GM18498 (cell line): ENCODE results near the gene DDX42.
"Not testable (repeated sequence)": the region's sequence is repeated elsewhere in the genome, so short reads cannot be mapped to it uniquely, and the experiment has no call there.

Source experiments
- ATAC-seq: cut with Tn5 transposase; IDR thresholded peaks from one replicate; pipeline ENCODE4 v1.9.1; 2021; ENCODE audit warnings: mild to moderate bottlenecking, moderate library complexity; ENCODE audit not compliant: unreplicated experiment

Gene DDX42

DNA sequence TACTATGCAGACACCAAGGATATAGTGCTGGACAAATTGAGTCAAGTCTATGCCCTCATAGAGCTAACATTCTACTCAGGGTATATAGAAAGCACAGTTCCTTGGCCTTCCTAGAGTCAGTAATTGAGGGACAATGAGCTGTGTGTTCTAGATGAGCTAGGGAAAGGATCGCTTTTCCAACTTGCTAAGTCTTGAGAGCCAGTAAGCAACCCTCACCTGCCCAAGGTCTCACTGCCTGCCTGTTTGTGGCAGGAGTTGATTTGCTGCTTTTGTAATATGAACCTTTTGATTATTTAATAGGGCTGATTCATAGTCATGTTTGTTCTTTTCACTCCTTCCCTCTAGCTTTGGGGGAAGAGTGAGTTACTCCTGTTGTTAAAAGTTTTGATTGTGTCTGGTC is 6.5 kb downstream of the DDX42 start:
- no peak for ATAC-seq

DNA sequence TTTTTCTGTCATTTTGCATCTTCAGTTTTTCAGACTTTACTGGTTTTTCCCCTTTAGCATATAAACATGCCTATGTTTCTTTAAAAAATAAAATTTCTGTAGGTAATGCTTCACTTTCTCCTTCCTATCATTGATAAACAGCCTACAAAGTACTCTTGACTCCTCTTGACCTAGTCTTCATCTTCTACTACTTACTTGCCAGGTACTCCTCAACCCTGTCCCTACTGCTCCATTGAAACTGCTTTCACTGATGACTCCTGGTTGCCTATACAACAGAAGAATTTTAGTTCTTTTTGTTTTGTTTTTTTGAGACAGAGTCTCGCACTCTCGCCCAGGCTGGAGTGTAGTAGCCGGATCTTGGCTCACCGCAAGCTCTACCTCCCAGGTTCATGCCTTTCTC is 7.0 kb downstream of the DDX42 start:
- no peak for ATAC-seq

DNA sequence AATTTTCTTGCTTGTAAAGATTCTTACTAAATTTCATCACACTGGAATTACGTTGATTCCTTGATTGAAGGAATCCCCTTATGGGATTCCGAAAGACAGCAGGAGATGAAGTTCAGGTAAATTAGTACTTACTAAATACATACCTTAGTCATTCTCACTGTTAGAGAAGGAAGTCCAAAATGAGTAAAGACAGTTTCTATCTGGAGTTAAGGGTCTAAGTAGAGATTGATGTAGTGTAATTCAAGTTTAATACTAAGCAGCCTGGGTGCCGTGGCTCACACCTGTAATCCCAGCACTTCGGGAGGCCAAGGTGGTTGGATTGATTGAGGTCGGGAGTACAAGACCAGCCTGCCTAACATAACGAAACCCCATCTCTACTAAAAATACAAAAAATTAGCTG is 9.6 kb downstream of the DDX42 start:
- ATAC-seq = no peak

DNA sequence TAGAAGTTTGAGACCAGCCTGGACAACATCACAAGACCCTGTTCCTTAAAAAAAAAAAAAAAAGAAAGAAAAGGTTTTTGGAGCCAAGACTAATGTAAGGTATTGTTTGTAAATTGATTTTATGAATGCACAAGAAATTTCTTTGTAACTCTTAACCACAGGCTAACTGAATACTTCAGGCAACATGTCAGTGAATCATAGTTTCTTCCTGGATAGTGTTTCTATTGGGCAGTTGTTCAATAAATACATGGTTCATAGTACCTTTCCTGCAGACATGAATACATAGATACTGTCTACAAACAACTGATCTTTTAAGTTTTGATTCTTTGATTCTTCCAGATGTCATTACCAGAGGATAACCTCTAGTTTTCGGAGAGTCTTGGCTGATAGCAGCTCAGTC is 11.6 kb downstream of the DDX42 start:
- ATAC-seq = no peak

DNA sequence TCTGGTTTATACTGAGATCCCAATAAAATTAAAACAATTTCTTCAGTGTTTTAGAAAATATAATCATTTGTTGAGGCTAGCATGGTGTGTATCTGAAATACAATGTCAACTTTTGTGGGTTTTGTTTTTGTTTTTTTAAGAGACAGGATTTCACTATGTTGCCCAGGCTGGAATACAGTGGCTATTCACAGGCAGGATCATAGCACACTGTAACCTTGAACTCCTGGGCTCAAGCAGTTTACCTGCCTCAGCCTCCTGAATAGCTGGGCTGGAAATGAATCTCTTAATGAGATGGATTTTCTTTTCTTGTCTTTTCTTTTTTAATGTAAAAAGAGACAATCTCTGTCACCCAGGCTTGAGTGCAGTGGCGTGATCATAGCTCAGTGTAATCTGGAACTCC is 12.1 kb downstream of the DDX42 start:
- no peak for ATAC-seq

DNA sequence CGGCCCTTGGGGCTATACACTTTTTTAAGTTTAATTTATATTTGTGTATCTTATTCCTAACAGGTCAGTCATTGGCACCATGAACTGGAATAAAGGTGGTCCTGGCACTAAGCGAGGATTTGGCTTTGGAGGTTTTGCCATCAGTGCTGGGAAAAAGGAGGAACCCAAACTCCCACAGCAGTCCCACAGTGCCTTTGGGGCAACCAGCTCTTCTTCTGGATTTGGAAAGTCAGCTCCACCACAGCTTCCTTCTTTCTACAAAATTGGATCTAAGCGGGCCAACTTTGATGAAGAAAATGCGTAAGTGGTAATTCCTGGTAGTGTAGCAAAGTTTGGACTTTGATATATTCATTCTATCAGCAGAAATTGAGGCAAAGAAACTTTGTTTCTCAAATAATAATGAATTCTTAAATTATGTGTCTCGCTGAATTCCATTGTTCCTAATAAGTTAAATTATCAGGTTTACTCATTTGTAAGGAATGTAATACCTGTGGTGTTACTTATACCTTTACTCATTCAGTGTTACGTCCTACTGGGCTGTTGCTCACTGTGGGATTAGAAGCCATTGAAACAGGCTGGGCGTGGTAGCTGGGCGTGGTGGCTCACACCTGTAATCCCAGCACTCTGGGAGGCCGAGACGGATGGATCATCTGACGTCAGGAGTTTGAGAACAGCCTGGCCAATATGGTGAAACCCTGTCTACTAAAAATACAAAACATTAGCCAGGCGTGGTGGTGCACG is 13.2 kb downstream of the DDX42 start:
- ATAC-seq = no peak

DNA sequence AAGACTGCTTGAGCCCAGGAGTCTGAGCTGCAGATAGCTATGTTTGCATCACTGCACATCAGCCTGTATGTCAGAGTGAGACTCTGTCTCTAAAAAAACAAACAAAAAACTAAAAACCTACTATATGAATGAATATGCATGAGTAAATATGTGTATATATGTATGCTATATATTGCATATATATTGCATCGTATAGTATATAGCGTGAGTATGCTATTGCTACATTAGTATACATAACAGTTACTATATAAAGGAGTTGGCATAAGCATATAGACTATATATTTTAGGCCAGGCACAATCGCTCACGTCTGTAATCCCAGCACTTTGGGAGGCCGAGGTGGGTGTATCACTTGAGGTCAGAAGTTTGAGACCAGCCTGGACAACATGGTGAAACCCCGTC is 16.1 kb downstream of the DDX42 start:
- no peak for ATAC-seq

DNA sequence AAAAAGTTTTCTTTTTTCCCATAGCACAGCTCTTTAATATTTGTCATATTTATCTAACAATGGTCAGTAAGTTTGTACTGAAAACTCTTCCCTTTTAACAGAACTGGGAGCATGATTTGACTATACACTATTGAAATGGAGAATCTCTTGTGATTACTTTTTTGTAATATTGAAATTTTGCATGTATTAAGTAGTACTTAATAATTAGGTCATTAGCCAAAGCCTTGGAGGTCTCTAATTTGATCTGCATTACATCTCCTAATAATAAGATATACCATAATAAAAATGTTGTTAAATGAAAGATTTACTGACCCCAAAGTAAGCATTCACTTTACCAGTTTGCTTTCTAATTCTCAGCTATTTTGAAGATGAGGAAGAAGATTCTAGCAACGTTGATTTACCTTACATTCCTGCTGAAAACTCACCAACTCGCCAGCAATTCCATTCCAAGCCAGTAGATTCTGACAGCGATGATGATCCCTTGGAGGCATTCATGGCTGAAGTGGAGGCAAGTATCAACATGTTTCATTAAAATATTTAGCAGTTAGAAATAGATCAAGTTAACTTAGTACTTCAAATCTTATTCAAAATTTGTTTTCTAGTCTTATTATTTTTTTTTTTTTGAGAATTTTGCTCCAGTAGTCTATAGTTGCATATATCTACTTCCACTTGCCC is 18.2 kb downstream of the DDX42 start:
- ATAC-seq = no peak

DNA sequence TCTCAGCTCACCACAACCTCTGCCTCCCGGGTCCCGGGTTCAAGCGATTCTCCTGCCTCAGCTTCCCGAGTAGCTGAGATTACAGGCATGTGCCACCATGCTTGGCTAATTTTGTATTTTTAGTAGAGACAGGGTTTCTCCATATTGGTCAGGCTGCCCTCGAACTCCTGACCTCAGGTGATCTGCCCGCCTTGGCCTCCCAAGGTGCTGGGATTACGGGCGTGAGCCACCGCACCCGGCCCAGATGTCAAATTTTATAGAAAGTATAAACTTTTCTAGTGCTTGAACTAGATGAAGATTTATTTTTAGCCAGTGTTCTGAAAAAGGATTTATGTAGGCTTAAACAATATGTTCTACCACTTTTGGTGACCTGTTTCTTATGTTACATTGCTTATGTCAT is 22.4 kb downstream of the DDX42 start:
- ATAC-seq = not testable (repeated sequence)

DNA sequence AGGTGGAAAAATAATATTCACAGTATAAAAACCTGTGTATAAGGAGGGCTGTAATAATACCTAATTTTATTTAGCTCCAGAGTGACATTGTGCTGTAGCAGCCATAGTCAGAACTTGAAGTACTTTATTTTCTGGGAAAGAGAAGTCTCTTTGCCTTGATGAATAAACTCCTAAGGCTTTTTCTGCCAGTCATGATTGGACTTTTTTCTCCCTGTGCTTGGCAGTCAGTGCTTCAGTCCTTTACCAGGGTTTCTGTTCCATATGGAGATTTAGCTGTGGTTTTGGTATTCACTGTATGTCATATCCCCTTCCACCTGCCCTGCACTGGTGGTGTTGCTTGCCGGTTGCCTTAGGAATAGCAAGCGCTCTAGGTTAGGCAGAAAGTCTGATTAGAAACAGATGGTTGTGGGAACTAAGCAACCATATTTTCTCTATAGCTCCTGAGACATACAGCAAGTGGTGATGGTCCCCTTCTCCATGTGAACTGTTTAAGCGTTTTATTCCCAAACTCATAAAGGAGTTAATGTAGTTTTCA is 24.7 kb downstream of the DDX42 start:
- ATAC-seq = no peak

DNA sequence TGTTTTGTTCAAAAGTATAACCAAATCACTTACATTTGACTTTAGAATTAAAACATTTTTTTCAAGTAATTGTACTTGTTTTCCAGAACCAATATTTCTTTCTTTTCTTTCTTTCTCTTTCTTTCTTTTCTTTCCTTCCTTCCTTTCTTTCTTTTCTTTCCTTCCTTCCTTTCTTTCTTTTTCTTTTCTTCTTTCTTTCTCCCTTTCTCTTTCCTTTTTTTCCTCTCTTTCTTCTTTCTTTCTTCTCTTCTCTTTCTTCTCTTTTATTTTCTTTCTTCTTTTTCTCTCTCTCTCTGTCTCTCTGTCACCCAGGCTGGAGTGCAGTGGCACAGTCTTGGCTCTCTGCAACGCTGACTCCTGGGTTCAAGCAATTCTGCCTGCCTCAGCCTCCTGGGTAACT is 26.8 kb downstream of the DDX42 start:
- no peak for ATAC-seq

DNA sequence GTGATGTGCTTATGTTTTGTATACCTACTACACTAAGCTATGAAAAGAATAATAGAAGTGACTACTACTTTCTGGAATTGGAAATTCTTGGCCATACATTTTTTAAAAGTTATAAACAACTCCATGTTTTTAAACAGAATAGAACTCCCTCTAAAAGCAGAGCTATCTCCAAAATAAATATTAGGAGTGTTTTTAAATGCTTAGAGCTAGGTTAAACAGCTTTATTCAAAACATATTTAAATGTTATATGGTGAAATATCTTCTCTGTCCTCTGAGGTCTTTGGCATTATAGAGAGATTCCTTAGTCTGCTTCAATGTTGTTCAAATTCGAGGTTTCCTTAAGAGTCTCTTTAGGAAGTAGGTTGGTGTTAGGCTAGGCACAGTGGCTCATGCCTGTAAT is 30.4 kb downstream of the DDX42 start:
- no peak for ATAC-seq

DNA sequence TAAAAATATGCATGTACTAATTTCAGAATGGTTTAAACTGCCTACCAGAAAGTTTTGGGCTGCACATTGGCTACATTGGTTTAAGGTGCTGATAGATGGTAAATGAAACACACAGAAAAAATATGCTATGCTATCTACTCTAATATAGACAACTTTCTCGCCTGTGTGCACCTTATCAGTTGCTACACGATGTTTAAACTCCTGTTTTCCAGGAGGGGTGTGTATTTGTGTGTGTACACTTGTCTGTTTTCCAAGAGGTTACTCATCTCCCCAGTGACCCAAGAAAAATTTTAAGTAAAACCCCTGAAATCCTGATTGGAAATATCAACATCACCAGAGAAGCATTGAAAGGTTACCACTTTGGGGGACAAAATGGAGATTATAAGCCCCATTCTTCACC is 31.6 kb downstream of the DDX42 start:
- no peak for ATAC-seq

DNA sequence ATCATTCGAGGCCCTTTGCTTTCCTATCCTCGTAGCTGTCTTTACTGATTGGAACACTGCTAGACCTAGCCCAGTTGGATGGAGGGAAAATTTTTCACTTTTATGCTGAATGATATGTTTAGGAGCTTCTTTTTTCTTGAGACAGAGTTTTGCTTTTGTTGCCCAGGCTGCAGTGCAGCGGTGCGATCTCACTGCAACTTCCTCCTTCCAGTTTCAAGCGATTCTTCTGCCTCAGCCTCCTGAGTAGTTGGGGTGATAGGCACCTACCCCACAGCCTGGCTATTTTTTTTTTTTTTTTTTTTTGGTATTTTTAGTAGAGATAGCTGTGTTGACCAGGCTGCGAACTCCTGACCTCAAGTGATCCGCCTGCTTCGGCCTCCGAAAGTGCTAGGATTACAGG is 36.0 kb downstream of the DDX42 start:
- no peak for ATAC-seq

DNA sequence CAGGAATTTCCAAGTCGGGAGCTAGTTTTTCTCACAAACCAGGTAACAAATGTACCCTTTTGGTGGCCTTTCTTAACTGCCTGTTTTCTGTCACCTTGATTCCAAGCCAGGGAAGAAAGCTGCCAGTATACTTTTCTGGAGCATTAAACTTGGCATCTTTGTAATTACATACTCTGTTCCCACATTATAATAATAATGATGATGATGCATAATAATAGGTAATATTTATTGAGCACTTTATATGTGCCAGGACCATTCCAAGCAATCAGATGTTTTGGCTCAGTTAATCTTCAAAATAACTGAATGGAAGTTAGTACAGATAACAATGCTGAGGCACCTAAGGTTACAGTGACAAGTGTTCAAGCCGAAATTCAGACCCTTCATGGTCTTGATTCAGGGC is 42.2 kb downstream of the DDX42 start:
- ATAC-seq = no peak

DNA sequence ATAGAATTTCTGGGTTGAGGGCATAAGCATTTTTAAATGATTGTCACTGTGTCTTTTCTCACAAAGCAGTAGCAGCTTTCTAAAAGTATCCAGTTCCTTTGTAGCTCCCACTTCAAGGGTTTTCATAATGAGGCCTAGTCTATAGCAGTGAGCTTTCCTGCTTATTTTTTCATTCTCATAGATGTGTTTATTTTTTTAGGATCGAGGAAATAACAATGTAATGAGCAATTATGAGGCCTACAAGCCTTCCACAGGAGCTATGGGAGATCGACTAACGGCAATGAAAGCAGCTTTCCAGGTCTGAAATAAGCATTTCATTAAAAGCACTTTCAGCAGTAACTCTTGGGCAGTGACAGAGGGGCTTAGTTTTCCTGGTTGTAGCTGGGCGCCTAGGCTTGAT is 42.7 kb downstream of the DDX42 start:
- ATAC-seq = no peak

DNA sequence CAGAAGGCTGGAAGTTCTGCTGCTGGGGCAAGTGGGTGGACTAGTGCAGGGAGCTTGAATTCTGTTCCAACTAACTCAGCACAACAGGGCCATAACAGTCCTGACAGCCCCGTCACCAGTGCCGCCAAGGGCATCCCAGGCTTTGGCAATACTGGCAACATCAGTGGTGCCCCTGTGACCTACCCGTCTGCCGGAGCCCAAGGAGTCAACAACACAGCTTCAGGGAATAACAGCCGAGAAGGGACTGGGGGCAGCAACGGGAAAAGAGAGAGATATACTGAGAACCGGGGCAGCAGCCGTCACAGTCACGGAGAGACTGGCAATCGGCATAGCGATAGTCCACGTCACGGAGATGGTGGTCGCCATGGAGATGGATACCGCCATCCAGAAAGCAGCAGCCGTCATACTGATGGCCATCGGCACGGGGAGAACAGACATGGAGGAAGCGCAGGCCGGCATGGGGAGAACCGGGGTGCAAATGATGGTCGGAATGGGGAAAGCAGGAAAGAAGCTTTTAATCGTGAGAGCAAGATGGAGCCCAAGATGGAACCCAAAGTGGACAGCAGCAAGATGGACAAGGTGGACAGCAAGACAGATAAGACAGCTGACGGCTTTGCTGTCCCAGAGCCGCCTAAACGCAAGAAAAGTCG is 43.9 kb downstream of the DDX42 start:
- no peak for ATAC-seq

DNA sequence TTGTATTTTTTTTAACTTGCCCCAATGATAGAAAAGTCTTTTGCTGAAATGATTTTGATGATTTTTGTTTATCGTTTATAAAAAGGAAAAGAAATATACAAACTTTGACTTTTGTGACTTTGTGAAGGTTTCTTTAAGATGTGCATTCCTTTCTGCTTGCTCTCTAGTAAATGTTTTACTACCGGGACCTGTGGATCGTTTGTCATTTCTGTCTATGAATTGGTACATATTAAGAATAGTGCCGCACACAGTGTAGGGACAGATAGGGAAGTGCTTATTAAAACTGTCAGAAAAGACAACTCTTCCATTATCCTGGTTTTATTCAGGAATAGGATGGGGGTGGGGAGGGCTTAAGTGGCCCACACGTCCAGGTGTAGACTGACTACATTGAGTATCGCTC is 45.2 kb downstream of the DDX42 start:
- no peak for ATAC-seq

DNA sequence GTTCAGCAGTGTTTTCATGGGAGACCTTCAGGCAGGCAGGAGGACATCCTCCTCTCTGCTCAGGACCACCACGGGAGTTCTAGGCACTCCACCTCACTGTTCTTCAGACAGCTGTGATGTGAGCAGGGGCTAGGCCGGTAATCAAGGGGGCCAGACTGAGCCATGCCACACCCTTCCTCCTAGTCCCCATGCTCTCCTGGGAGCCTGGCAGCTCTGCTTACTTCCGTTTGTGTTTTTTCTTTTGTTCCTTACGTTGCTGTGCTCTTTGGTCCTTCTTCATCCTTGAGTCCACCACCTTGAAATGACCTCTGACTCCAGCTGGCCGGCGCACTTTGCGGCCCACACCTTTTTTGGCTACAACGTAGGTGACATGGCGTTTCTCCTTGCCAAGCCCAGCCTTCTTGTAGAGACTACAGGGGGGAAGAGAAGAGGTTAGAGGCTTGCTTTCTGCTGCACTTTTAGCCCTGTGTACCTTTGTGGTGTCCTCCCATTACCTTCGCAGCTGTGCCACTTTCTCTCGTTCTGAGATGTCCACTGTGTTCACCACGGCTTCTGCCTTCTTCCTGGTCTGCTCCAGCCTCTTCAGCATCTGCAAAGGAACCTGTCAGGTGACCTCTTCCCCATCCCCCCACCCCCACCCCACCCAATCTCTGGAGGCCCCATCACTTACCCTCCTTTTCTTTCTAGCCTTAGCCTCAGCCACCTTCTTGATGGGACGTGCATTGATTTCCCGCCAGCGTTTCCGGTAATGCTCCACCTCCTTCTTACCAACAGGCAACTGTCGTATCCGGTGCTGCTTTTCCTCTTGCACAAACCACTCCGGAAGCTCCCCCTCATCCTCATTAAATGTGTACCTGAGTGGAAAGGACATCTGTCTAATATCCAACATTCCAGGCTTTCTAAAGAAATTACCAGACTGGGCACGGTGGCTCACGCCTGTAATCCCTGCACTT is 45.9 kb downstream of the DDX42 start:
- no peak for ATAC-seq

DNA sequence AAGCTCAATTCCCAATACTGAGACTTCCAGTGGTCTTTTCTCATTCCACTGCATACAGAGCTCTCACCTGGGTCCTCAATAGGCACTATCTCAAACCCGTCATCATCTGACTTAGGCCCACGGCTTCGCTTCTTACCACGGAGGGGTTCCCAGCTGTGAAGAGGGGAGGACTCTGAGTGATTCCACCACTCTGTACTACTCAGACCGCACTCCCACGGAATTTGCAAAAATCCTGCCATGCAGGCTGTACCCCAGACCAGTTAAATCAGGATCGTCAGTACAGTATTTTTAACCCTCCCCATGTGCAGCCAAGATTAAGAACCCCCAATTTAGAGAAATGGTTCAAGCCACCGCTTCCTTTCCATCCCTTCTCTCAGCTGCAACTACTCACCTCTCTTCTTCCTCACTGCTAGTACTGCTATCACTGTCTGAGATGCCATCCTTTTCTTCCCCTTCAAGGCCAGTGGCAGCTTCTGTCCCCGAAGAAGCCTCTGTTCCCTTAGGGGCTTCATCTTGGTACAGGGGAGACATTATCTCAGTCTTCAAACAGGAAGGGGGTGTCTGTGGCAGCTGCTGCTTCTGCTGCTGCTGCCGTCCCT is 47.1 kb downstream of the DDX42 start:
- ATAC-seq = no peak

DNA sequence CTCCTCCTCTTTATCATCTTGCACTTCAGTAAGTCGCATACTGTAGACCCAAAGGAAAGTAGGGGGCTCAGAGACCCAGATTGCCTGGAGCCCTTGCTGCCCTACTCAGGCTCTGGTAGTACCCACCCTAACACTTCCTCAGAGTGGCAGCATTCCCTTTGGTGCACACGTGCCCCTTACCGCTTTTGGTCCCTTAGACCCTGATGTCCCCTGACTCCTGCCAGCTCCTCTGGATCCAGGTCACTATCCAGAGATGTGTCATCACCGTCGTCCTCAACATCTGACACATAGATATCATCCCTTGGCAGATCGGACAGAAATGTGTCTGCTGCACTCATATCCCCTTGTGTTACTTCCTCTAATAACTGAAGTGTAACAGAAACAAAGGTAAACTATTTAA is 47.8 kb downstream of the DDX42 start:
- no peak for ATAC-seq
